Fibroblast of villous mesenchyme (primary cell): ENCODE data around the gene ITPK1. TPM values are rescaled to one million over a fixed set of nuclear protein-coding genes. Genes with fewer than 3 reads are reported as not detected.

Experiments used
- DNase-seq: peaks from one replicate; pipeline ENCODE4 v3.0.0-alpha.2; 2010; ENCODE audit warnings: low read depth
- H3K4me3 ChIP-seq: 2 replicates; pipeline ENCODE4 v1.5.1; 2011; ENCODE audit warnings: low read depth, mild to moderate bottlenecking, low read length
- total RNA-seq: library from RNA; depleted of rRNA; stranded (reverse); fragments of >200 nt; gene quantifications from 2 replicates; pipeline ENCODE4 v1.2.3, GENCODE V29; 2012
- TF ChIP-seq, protein P1 (sequence below): IDR thresholded peaks from 2 replicates; pipeline ENCODE4 v1.5.1; 2012; ENCODE audit warnings: low read depth, mild to moderate bottlenecking, low read length; ENCODE audit not compliant: insufficient read depth

Gene ITPK1
- total RNA-seq, 1 donor: 15.5 TPM

DNA sequence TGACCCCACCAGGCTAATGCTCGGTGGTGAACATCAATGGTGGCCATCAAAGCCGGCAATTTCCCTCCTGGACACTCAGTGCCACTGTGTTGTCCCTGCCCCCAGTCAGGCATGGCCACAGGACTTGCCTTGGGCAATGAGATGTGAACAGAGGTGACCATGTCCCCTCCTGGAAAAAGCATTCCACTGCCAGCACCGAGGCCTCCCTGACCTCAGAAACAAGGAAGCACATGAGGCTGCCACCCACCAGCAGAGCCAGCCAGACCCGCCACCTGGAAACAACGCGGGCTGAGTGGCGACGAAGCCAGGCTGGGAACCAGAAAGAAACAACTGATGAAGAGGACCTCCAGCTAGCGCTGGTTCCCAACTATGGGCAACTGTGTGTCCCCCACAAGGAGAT lies 31.8 kb downstream of the ITPK1 start:
- TF ChIP-seq, protein P1, sequence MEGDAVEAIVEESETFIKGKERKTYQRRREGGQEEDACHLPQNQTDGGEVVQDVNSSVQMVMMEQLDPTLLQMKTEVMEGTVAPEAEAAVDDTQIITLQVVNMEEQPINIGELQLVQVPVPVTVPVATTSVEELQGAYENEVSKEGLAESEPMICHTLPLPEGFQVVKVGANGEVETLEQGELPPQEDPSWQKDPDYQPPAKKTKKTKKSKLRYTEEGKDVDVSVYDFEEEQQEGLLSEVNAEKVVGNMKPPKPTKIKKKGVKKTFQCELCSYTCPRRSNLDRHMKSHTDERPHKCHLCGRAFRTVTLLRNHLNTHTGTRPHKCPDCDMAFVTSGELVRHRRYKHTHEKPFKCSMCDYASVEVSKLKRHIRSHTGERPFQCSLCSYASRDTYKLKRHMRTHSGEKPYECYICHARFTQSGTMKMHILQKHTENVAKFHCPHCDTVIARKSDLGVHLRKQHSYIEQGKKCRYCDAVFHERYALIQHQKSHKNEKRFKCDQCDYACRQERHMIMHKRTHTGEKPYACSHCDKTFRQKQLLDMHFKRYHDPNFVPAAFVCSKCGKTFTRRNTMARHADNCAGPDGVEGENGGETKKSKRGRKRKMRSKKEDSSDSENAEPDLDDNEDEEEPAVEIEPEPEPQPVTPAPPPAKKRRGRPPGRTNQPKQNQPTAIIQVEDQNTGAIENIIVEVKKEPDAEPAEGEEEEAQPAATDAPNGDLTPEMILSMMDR: no peak
- DNase-seq: no peak

DNA sequence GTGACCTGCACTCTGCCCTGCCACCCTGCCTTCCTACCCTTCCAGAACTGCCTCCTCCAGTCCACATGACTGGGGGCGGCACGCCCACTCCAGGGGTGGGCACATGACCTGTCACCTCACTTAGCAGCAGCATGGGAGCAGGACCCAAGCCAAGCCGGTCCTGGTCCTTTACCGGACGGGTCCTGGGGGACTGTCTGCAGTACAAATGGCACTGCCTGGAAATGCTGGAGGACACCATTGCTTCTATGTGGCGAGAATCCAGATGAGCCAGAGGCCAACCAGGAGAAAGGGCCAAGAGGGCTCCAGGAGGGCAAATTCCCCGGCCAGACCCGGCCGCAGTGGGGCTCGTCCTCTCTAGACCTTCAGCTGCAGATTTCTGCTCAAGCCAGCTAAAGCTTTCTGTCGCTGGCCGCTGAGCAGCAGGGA lies 33.1 kb downstream of the ITPK1 start:
- DNase-seq: no peak
- no peak overlapping the region for H3K4me3 ChIP-seq
- TF ChIP-seq, protein P1: no peak

More for the DNA sequence above, 31.8 kb downstream of the ITPK1 start:
- no peak overlapping the region for H3K4me3 ChIP-seq

DNA sequence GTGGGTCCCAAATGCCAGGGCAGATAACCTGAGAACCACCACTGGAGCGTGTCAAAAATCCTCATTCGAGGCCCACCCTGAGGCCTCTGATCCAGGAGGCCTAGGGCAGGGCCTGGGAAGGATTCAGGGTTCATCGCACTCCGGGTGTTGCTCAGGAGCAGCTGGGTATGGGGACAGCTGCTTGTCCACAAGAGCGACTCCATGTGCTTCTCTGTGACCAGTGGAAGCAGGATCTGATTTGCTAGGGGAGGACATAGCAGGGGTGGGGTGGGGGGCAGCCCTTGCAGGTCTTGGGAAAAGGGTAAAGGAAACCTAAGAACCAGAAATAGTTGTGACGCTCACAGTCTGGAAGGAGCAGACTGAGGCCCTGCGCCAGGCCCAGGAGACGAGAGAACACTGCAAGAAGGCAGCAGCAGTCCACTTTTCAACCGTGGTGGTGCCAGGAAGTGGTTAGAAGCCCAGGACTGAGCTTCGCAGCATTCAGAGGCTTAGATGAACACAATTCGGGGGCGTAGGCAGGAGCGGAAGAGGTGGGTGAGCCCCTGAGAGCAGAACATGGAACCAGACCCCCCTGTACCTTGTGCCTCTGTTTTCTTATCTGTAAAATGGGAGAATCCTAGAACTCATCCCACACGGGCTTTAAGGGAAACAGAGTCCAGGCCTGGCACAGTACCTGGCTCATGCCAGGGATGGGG lies 33.7 kb downstream of the ITPK1 start:
- no peak for DNase-seq
- no peak overlapping the region for H3K4me3 ChIP-seq
- TF ChIP-seq, protein P1: no peak

DNA sequence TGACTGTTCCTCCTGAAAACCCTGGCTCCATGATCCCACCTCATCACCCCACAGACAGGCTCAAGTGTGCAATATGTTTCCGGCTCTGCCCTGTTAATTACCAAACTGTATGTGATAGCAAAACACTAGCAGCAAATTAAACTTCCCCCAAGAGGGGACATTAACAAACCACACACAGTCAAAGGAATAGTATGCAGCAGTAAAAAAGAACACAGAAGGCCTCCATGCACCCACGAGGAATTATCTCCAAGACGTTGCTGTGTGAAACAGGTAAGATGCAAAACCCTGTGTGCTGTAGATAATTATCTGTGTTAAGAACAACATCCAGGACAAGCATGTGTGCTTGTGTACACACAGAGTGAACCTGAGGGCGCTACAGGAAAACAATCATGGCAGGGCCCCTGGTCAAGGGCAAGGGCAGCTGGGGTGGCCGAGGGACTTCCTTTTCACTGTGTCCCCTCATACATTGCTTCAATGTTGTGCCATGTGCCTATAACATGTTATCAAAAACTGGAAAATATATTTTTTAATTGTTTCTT lies 35.8 kb downstream of the ITPK1 start:
- TF ChIP-seq, protein P1: no peak
- DNase-seq: no peak
- no peak overlapping the region for H3K4me3 ChIP-seq

DNA sequence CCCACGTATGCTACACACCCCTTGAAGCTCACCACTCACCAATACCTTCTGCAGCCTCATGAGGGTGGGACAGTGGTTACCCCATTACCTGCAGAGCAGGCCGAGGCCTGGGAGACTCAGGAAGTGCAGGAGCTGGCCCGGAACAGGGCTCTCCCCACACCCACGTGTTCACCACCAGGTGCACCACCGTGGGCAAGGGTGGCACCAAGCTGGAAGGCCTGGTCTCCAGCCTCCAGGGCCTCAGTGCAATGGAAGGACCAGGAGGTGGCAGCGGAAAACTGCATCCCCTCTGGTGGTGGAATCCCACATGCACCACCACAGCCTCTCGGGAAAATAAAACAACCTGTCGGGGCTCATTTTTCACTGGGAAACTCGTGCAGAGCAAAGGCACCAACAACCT lies 36.4 kb downstream of the ITPK1 start:
- DNase-seq: no peak
- no peak overlapping the region for H3K4me3 ChIP-seq
- TF ChIP-seq, protein P1: peak; percentile 12

DNA sequence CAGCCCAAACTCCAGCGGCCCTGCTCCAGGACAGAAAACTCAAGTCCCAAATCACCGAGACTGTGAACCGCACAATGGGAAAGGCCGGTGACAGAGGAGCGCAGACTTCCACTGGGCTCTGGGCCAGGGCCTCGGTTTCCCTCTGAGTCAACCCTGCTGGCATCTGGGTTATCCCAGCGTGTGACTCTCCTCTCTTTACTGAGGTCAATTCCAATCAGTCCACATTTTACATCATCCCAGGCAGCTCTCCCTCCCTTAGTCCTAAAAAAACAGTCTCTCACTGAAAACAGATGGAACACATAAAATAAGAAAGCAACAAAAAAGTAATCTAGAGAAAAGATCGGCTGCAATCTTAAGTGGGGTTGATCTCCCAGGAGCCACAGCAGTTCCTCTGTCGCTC lies 36.9 kb downstream of the ITPK1 start:
- H3K4me3 ChIP-seq: no peak overlapping the region
- TF ChIP-seq, protein P1: no peak
- DNase-seq: peak; percentile 89
